Measurements from ENCODE around the gene CIITA.

Gene CIITA

DNA sequence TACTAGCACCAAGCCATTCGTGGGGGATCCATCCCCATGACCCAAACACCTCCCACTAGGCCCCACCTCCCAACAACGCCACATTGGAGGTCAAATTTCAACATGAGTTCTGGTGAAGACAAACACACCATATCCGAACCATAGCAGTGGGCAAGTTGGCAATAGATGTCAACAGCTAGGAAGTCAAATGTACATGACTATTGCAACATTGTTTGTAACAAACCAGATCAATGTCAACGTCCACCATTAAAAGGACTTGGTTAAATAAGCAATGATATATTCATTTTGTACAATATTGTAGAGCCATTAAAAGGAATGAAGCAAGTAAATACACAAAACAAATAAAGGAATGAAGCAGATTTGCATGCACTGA lies 26.5 kb upstream of the CIITA start:
- DNase-seq: no peak

DNA sequence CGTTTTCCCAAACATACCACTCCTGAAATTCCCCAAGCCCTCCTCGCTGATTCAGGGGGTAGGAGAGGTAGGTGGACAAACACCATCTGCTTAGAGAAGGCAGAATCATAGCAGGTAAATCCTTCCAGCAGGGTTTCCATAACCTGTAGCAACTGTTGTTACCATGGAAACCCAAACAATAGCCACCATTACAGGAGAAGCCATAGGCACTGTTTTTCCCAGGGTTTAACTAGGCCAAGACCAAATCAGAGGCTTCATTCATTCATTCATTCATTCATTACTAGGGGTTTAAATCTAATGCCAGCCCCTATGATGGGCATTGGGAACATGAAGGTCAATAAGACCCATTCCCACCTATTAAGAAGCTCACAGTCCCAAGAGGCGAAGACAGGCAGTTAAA lies 25.5 kb upstream of the CIITA start:
- DNase-seq: no peak

DNA sequence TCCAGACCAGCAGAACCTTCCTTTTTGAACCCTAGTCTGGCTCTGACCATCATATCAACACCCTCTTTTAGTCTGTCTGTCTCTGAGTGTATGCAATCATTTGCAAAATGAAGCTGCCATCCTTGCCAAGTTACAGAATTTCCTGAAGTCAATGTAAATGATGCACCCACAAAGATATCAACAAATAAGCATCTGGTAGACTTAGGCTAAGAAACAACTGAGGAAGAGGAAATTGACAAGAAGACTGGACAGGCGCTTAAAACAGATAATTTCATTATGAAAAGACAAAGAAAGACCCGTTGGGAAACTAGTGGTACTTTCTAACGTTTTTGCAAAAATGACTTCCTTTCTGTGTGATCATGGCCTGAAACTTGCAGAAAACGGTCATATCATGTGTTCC lies 24.7 kb upstream of the CIITA start:
- no peak for DNase-seq

DNA sequence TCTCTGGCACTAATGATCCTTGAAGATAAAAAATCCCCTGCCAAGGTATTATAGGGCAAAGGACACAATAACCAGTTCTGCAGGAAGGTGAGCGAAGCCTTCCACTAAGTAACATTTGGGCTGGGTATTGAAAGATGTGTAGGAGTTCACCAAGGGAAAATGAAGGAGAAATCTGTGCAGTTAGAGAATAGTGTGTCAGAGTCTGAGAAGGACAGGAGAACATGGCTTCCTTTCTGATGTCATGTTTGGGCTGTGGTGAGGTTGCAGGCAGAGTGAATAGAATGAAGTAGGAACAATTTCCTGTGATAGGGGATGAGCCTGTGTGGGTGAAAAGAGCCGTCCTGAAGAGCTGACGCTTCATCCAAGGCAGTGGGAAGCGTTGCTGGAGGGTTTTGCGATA lies 24.1 kb upstream of the CIITA start:
- DNase-seq: no peak

DNA sequence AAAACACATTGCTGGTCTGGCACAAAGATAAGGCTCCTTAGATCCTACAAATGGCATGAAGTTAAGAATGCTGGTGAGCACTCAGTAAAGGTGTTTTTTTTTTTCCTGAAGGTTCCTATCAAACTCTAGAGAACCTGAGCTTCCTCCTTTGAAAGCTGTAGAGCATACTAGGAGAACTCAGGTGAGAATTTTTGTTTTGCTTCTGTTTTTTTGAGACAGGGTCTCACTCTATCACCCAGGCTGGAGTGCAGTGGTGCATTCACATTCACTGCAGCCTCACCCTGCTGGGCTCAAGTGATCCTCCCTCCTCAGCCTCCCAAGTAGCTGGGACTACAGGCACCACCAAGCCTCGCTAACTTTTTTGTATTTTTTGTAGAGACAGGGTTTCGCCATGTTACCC lies 21.0 kb upstream of the CIITA start:
- no peak for DNase-seq

DNA sequence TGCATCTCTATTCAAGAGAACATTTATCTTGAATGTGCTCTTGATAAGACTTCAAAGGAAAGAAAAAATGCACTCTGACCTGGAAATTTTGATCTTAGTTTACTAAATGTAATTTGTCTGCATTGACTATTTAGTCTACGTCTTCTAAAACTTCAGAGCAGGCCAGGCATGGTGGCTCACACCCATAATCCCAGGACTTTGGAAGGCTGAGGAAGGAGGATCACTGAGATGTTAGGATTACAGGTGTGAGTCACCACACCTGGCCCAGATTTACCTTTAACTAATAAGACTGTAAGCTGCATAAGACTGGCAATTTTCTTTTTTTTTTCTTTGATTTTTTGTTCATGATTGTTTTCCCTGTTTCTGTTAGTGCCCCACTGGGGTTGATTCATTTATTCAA lies 18.8 kb upstream of the CIITA start:
- no peak for DNase-seq

DNA sequence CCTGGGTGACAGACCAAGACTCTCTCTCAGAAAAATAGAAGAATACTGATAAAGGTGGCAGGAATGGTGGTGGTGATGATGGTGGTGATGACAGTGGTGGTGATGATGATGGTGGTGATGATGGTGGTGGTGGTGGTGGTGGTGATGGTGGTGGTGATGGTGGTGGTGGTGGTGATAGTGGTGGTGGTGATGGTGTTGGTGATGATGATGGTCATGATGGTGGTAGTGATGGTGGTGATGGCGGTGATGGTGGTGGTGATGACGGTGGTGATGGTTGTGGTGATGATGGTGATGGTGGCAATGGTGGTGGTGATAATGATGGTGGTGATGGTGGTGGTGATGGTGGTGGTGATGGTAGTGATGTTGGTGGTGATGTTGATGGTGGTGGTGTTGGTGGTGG lies 18.0 kb upstream of the CIITA start:
- DNase-seq: no peak

DNA sequence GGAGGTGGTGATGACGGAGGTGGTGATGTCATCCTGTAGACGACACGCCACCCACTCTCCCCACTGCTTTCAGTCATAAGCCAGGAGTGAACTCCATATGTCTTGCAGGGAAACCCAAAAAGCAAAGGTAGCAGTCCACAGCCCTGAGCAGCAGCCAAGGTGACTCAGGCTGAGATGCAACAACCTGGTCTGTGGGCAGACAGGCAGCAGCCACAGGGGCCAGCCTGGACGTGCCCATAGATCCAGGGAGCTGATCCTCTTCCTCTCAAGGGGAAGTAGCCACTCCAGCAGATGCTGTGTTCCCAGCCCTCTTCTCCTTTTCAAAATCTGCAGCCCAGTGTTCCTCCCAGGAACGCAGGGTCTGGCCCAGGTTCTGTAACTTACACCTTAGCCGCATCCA lies 17.3 kb upstream of the CIITA start:
- DNase-seq: no peak

DNA sequence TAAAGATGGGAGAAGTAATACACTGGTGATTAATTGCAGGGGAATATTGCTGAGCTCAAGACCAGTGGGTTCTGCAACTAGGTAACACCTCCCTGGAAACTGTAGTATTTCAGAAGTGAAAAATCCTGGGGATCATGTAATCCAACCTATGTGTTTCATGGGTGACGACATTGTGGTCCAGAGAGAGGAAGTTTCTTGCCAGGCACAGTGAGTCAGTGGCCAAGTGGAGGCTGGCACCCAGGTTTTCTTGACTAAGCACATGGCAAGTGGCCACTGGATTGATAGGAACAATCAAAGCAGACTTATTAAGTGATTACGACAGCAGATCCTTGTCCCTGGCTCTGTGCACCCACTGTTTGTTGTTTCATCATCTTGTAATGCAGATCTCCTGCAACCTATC lies 14.6 kb upstream of the CIITA start:
- DNase-seq: peak; percentile 77

DNA sequence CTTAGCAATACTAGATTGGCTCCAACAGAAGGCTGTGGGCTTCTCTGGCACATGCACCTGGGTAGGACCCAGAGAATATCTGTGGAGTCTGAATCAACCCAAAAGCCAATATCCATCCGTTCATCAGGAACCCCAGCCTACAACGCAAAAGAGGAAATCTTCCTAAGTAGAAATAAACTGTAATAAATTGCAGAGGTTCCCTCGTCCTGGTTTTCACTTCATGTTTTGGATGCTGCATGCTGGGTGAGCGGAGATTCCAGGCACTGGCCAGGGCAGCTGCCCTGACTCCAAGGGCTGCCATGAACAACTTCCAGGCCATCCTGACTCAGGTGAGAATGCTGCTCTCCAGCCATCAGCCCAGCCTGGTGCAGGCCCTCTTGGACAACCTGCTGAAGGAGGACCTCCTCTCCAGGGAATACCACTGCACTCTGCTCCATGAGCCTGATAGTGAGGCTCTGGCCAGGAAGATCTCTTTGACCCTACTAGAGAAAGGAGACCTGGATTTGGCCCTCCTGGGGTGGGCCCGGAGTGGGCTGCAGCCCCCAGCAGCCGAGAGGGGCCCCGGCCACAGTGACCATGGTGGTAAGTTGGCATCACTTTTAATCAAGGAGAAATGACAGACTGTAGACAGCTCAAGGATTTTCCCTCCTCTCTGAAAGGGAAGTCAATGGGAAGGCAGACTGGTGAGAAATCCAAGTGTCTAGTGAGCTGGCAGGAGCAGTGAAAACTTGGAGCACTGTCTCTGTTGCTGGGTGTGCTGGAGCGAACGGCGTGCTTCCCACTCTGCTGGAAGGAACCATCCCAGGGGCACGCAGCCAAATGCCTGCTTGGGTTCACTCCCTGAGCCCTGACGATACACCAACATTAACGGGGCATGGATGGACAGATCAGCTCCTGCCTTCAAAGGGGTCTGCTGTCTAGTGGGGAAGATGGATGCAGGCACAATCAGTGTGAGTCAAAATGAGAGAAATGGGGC lies 10.7 kb upstream of the CIITA start:
- DNase-seq: no peak

DNA sequence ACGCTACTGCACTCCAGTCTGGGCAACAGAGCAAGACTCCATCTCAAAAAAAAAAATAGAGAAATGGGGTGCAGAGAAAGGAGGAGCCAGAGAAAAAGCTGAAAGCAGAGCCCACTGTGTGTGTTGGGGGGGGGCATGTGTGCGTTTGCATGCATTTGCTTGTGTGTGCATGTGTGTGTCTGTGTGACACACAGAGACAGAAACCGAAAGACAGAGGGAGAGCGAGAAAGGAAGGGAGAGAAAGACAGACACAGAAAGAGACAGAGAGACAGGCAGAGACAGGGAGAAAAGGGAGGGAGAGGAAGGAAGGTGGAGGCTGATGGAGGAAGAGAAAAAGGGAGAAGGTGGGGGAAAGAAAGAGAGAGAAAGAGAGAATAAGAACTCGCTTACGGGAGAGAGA lies 9.8 kb upstream of the CIITA start:
- no peak for DNase-seq

DNA sequence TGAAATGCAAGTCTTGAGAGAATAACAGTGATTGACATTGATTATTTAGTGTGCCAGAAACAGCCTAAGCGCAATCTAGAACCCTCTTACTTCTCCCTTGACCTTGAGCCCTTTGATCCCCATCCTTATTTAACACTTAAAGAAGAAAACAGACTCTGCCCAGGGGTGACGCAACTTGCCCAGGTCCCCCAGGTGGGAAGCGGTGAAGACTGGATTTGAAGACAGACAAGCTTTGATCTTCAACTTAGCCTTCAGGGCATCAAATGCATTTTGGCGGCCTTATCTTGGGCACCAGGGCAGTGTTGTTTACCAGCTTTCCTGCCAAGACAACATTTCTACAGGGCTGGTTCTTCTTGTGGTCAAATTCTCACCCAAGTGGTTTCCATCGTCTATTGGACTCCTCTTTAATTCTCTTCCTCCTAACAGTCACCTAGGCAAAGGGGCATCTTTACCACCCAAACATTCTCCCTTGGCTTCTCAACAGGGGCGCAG lies 8.9 kb upstream of the CIITA start:
- peak; percentile 39 for DNase-seq

DNA sequence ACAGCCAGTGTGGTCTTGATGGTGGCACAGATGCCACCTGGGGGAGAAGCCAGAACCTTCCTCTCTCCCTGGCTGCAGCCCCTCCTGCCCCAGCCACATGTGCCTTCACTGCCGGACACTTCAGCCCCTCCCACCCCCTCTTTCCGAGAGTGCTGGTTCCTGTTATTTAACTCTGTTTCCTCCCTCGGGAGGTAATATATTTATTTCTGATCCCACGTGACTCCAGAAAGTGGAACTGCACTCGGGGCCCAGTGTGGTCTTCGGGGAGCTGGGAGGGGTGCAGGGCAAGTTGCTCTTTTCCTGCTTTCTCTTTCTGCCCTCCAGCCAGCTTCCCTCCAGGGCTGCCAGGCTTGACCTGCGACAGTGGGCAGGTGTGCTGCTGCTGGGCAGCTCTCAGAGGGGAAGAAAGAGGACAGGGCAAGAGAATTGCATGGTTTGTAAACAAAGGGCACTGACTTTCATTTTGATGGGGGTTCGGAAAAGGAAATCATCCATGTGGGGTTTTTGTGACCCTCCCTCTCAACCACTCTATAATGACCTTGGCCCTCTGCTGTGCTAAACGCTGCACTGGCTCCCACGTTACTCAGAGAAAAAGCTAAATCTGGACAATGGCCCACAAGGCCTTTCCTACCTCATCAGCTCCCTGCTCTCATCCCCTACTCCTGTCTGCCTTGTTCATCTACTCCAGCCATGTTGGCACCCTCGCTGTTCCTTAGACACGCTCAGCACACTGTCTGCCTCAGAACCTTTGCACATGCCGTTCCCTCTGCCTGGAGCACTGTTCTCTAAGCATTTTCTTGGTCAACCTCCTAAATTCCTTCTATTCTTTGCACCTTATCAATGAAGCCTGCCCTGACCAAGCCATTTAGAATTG lies 8.2 kb upstream of the CIITA start:
- peak; percentile 75 for DNase-seq

DNA sequence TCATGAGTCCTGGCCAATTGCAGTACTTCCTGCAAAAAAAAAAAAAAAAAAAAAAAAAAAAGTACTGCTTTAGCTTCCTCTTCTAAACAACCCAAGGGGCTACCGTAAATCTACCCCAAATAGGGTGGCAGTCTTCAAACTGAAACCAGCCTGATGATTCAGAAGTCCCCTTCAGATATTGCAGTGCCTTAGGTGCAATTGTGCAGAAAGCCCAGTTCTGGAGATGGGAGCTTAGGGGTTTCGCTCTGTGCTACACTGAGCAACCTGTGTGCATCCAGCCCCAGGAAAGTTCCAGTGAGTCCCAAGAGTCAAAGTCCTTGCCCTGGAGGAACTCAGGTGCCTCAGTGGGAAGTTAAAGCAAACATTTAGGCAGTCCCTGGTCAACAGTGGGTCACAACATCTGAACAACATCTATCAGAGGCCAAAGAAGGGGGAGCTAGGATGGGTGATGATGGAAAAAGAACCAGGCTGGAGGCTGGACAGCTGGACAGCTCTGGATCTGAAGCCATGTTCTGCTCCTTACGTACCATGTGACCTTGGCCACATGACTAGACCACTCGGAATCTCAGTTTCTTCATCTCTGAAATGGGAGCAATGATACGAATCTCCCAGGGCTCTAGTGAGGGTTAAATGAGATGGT lies 6.7 kb upstream of the CIITA start:
- no peak for DNase-seq

DNA sequence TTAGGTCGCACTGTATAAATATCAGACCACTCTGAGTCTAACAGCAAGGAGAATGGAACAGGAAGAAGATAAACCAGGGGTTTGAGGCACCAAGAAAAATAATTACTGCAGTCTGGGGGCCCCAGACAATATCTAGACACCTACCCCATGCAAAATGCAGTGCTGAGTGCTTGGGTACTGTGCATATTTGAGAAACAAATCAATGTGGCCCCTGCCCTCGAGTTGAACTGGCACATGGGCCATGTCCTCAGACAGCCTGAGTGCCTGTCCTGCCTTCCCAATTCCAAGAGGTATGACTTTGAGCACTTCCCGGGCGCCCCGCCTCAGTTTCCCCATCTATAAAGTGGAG lies 6.2 kb upstream of the CIITA start:
- no peak for DNase-seq

DNA sequence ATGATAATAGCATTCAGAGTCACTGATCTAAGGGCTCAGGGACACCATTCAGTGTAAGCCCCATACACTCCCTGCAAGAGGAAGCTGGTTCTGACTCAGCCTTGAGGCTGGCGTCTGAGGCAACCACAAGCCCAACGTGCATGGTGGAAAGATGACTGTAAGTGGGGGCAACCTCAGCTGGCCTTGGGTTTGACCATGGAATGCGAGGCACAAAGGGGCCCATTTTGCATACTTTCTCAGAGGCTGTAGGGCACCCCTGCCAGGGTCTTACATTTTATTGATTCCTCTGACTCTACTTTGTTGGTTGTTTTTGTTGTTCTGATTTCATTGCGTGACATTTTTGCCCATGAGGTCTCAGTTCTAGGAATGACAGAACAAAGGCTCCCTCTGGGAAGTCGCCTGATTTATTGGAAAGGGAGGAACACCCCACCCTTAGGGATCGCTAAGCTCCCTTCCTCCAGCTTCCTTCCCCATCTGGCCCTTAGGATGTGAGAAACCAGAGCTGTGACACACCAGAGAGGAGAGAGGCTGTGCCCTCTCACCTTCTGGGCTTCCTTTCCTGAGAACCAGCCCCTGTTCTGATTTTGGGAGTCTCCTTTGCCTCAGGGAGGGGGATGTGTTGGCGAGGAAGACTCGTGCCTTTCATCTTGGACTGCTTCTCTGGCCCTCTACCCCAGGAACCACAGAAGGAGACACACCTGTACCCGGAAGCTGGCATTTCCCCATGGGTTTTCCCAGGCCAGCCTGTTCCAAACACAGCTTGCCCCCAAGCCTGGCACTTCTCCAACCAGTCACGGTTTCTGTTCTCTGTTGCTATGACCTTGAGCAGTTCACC lies 5.6 kb upstream of the CIITA start:
- peak; percentile 88 for DNase-seq

DNA sequence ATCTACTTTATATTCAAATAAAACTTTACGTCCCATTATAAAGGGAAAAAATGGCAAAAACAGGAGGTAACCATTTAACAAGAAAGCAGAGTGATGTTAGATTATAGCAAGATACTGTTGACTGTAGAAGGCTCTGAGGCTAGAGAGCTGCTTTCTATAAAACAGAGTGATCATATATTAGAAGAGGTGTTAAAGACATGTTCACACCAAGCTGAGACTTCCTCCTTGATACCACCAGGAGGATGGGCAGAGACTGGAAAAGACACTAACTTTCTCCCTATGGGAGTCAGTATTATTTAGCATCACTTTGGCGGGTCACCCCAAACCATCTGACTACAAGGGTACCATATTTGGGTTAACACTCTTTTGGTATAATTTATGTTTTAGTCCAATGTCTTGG lies 687 bp upstream of the CIITA start:
- DNase-seq: peak; percentile 23

DNA sequence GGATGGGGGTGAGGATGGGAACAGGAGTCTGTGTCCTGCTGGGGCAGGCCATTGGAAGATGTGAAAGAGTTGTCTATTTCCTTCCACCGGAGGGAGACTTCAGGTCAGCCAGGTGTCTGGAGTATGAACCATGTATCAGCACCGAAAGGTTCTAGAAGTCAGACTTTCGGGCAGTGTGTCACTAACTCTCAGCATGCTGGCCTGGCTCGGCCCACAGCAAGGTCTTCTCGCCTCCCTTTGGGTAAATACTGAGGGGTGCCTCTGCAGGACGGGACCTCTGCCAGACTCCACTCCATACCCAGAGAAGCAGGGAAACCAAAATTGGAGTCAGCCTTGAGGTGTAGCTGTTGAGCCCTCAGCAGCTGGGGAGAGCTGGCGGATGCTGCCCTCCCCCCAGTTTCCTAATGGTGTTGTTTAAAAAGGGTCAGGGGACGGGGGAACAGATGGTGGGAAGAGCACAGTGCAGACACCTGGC lies 507 bp downstream of the CIITA start:
- peak; percentile 73 for DNase-seq

DNA sequence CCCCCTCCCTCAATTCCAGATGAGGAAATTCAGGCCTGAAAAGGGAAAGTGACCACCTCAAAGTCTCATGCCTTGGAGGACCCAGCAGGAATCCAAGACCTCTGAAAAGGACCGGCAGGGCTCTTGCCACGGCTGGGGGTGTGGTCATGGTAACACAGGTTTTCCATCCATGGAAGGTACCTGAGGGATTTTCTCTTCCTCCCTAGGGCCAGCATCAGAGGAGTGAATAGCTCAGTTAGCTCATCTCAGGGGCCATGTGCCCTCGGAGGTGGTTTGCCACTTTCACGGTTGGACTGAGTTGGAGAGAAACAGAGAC lies 1.3 kb downstream of the CIITA start:
- DNase-seq: no peak

DNA sequence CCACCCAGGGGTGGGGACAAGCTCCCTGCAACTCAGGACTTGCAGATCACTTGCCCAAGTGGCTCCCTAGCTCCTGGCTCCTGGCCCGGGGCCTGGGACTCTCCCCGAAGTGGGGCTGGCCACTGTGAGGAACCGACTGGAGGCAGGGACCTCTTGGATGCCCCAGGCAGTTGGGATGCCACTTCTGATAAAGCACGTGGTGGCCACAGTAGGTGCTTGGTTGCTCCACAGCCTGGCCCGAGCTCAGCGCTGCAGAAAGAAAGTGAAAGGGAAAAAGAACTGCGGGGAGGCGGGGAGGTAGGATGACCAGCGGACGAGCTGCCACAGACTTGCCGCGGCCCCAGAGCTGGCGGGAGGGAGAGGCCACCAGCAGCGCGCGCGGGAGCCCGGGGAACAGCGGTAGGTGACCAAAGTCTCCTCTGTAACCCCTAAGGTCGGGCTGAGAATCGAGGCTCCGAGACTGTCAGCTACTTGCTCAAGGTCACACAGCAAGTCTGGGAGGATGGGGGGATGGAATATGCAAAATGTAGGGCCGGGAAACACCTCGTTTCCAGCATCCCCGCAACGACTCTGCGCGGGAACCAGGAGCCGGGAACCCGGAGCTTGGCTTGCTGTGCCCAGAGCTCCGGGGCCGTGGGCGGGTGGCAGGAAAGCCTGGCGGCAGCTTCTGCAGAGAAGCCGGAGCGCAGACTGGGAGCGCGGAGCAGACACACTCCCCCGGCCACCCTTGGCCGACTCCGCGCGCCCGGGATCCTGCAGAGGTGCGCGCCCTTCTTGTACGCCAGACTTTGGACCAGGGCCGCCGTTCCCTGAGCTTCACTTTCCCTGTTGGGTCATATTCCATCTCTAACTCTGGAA lies 1.9 kb downstream of the CIITA start:
- DNase-seq: peak; percentile 78
